SK-N-SH treated with all-trans-retinoic acid at 6 μM for 48 hours (cell line): ENCODE results near the gene TIMMDC1.

Experiments used
- ATAC-seq: fragments of 200-7000 bp; cut with Tn5 transposase; 3 replicates; pipeline ENCODE4 v1.9.1; 2020; ENCODE audit warnings: mild to moderate bottlenecking, moderate library complexity
- BACH2 ChIP-seq: fragments of 250-450 bp; sonication (Bioruptor Pico); IDR thresholded peaks from 2 replicates; pipeline ENCODE4 v1.9.0; 2021; ENCODE audit warnings: mild to moderate bottlenecking, borderline replicate concordance
- CSDC2 ChIP-seq: fragments of 250-450 bp; sonication (Bioruptor Pico); IDR thresholded peaks from 2 replicates; pipeline ENCODE4 v1.5.0; 2020; ENCODE audit warnings: mild to moderate bottlenecking, moderate library complexity
- GLIS3 ChIP-seq: fragments of 250-450 bp; sonication (Bioruptor Pico); IDR thresholded peaks from 2 replicates; pipeline ENCODE4 v1.5.0; 2020; ENCODE audit warnings: mild to moderate bottlenecking, moderate library complexity
- OSR1 ChIP-seq: fragments of 250-450 bp; sonication (Bioruptor Pico); IDR thresholded peaks from 2 replicates; pipeline ENCODE4 v1.8.0; 2022; ENCODE audit warnings: moderate library complexity, mild to moderate bottlenecking, inconsistent platforms
- PATZ1 ChIP-seq: fragments of 250-450 bp; sonication (Bioruptor Pico); IDR thresholded peaks from 2 replicates; pipeline ENCODE4 v1.8.0; 2020; ENCODE audit warnings: mild to moderate bottlenecking, moderate library complexity, borderline replicate concordance
- SNAI2 ChIP-seq: fragments of 250-450 bp; sonication (Bioruptor Pico); IDR thresholded peaks from 2 replicates; pipeline ENCODE4 v1.5.0; 2020; ENCODE audit warnings: mild to moderate bottlenecking, moderate library complexity
- TCF4 ChIP-seq: fragments of 250-450 bp; sonication (Bioruptor Pico); IDR thresholded peaks from 2 replicates; pipeline ENCODE4 v1.8.0; 2021; ENCODE audit warnings: mild to moderate bottlenecking, moderate library complexity, borderline replicate concordance
- TOX ChIP-seq: fragments of 250-450 bp; sonication (Bioruptor Pico); IDR thresholded peaks from 2 replicates; pipeline ENCODE4 v1.8.0; 2021; ENCODE audit warnings: mild to moderate bottlenecking, moderate library complexity, borderline replicate concordance
- TSHZ2 ChIP-seq: fragments of 250-450 bp; sonication (Bioruptor Pico); IDR thresholded peaks from 2 replicates; pipeline ENCODE4 v1.5.0; 2020; ENCODE audit warnings: mild to moderate bottlenecking, moderate library complexity
- ZC3H10 ChIP-seq: fragments of 250-450 bp; sonication (Bioruptor Pico); IDR thresholded peaks from 2 replicates; pipeline ENCODE4 v1.5.1; 2021; ENCODE audit warnings: mild to moderate bottlenecking, moderate library complexity
- ZNF565 ChIP-seq: fragments of 450-650 bp; formaldehyde crosslinking; conservative IDR thresholded peaks from 2 replicates; pipeline ENCODE4 v1.5.0; 2020; ENCODE audit warnings: low read depth, mild to moderate bottlenecking, moderate library complexity
- ZNF8 ChIP-seq: fragments of 450-650 bp; formaldehyde crosslinking; IDR thresholded peaks from 2 replicates; pipeline ENCODE4 v1.5.0; 2020; ENCODE audit warnings: mild to moderate bottlenecking, moderate library complexity
- TF ChIP-seq, protein P1 (sequence below): fragments of 250-450 bp; sonication (Bioruptor Pico); IDR thresholded peaks from 2 replicates; pipeline ENCODE4 v1.5.1; 2021; ENCODE audit warnings: mild to moderate bottlenecking, moderate library complexity
- TF ChIP-seq, protein P2 (sequence below): fragments of 250-450 bp; sonication (Bioruptor Pico); IDR thresholded peaks from 2 replicates; pipeline ENCODE4 v1.5.1; 2020; ENCODE audit warnings: low read depth, mild to moderate bottlenecking, moderate library complexity

Gene TIMMDC1

GRCh38 chr3:119500901-119501300 lies 2.6 kb downstream of the TIMMDC1 start (continued):
- TF ChIP-seq TSHZ2 (no peak), ZNF8 (CRISPR knock-in tag) (no peak), SNAI2 (no peak), CSDC2 (no peak), TOX (CRISPR knock-in tag) (no peak), BACH2 (CRISPR knock-in tag) (no peak), ZNF565 (no peak)
- TF ChIP-seq, protein P1, sequence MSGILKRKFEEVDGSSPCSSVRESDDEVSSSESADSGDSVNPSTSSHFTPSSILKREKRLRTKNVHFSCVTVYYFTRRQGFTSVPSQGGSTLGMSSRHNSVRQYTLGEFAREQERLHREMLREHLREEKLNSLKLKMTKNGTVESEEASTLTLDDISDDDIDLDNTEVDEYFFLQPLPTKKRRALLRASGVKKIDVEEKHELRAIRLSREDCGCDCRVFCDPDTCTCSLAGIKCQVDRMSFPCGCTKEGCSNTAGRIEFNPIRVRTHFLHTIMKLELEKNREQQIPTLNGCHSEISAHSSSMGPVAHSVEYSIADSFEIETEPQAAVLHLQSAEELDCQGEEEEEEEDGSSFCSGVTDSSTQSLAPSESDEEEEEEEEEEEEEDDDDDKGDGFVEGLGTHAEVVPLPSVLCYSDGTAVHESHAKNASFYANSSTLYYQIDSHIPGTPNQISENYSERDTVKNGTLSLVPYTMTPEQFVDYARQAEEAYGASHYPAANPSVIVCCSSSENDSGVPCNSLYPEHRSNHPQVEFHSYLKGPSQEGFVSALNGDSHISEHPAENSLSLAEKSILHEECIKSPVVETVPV (CRISPR knock-in tag): no peak
- TF ChIP-seq, all 23 proteins: peak for 0

DNA sequence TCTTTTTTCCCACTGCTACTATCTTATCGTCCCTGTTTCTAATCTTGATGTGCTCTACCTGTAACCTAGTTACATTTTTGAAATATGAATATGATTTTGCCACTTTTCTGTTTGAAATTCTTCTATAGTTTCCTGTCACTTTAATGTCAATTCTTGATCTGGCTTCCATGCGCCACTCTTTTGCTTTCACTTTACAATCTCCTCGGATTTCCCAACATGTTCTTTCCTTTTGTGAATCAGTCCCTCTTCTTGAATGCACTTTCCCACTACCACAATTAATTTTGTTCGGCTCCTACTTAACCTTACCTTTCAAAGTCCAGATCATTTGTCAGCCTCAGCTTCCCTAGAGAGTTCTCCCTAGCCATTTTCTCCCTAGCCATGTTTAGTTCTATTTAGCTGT lies 8.3 kb downstream of the TIMMDC1 start:
- ATAC-seq: no peak
- TF ChIP-seq OSR1 (CRISPR knock-in tag): no peak
- TF ChIP-seq TOX (CRISPR knock-in tag): no peak
- no peak for TF ChIP-seq ZNF565
- TF ChIP-seq ZC3H10: no peak
- no peak for TF ChIP-seq TSHZ2
- TF ChIP-seq GLIS3: no peak
- TF ChIP-seq PATZ1: no peak
- TF ChIP-seq, protein P2, sequence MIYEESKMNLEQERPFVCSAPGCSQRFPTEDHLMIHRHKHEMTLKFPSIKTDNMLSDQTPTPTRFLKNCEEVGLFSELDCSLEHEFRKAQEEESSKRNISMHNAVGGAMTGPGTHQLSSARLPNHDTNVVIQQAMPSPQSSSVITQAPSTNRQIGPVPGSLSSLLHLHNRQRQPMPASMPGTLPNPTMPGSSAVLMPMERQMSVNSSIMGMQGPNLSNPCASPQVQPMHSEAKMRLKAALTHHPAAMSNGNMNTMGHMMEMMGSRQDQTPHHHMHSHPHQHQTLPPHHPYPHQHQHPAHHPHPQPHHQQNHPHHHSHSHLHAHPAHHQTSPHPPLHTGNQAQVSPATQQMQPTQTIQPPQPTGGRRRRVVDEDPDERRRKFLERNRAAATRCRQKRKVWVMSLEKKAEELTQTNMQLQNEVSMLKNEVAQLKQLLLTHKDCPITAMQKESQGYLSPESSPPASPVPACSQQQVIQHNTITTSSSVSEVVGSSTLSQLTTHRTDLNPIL (CRISPR knock-in tag): no peak

- ATAC-seq: no peak
- TF ChIP-seq SNAI2: no peak
- no peak for TF ChIP-seq BACH2 (CRISPR knock-in tag)
- no peak for TF ChIP-seq TCF4 (CRISPR knock-in tag)
Observed at GRCh38 chr3:119507404-119507803, 9.1 kb downstream of the TIMMDC1 start.

- TF ChIP-seq, protein P2 (CRISPR knock-in tag): no peak
- no peak for TF ChIP-seq BACH2 (CRISPR knock-in tag)
- ATAC-seq: no peak
Observed at GRCh38 chr3:119508172-119508845, 10.0 kb downstream of the TIMMDC1 start.
